ENCODE results near the gene JCAD.

DNA sequence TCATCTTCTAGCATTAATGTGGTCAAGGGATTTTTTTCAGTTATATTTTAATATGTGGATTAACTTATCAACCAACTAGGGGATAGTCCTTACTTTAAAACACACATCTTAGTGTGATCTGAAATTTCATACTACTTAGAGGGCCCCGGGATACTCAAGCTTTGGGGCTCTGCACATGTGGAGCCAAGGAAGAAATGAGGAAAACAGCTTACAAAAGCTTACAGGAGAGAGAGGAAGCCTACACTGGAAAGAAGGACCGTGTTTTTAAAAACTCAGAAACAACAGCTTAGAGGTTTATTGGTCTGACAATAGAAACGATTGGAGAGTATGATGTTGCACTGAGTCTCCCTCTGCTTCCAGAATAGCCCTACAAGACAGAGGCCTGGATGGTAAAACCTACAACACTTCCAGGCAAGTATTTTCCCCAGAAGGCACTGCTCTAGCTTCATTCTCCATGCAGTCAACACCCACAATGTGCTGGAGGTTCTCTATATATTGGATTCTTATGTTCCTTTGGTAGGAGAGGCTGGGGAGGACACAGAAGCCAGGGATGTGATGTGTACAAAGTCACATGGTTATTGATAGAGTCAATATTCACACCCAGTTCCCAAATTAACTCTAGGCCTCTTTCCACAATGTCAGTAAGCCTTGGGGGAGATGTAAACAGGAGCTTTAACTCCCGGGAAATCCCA lies 47.3 kb downstream of the JCAD start:
- TF ChIP-seq, protein P1, sequence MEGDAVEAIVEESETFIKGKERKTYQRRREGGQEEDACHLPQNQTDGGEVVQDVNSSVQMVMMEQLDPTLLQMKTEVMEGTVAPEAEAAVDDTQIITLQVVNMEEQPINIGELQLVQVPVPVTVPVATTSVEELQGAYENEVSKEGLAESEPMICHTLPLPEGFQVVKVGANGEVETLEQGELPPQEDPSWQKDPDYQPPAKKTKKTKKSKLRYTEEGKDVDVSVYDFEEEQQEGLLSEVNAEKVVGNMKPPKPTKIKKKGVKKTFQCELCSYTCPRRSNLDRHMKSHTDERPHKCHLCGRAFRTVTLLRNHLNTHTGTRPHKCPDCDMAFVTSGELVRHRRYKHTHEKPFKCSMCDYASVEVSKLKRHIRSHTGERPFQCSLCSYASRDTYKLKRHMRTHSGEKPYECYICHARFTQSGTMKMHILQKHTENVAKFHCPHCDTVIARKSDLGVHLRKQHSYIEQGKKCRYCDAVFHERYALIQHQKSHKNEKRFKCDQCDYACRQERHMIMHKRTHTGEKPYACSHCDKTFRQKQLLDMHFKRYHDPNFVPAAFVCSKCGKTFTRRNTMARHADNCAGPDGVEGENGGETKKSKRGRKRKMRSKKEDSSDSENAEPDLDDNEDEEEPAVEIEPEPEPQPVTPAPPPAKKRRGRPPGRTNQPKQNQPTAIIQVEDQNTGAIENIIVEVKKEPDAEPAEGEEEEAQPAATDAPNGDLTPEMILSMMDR (IDR thresholded peaks at IDR 0.05) = no peak
- no peak for TF ChIP-seq POLR2A (IDR thresholded peaks at IDR 0.05)
